Measurements from ENCODE around the gene WDR33. TPM values are rescaled to one million over a fixed set of nuclear protein-coding genes. Genes with fewer than 3 reads are reported as not detected.

The WDR33 gene
- total and polyA plus RNA-seq, 12 donors: 13.8 to 59.8 (median 42.1) TPM

Small RNA genes within 50 kb of the gene (small RNA-seq; reads per million reads assigned to genes)
- gene RF00017: 0 reads per million in 2 donors
- gene RF00019: 0 reads per million in 2 donors
- 0 reads per million in 2 donors for gene RNU6-395P
- 0.58 to 0.59 reads per million in 2 donors for gene RNY4P7

Other genes starting within 250 kb of the WDR33 start
- under 1 TPM in 2 of 9 donors, not detected in 7; 0.11 to 0.17 TPM for gene GPR17, start 165.0 kb downstream of the WDR33 start, total RNA-seq
- 1 to 10 TPM in 1 of 3 donors, under 1 TPM in 1, not detected in 1; 0.54 to 2.0 TPM for gene GPR17, start 165.0 kb downstream of the WDR33 start, polyA plus RNA-seq
- gene LIMS2, start 135.6 kb downstream of the WDR33 start, total RNA-seq: 10 to 100 TPM in 7 of 9 donors, 1 to 10 TPM in 2; 1.4 to 32.3 (median 15.7) TPM
- gene LIMS2, start 135.6 kb downstream of the WDR33 start, polyA plus RNA-seq: 100 to 1,000 TPM in 2 of 3 donors, 1 to 10 TPM in 1; 3.8 to 142 (median 107) TPM
- gene SFT2D3, start 109.7 kb downstream of the WDR33 start, total RNA-seq: 10 to 100 TPM in 3 of 9 donors, 1 to 10 TPM in 6; 5.1 to 12.2 (median 6.8) TPM
- gene SFT2D3, start 109.7 kb downstream of the WDR33 start, polyA plus RNA-seq: 1 to 10 TPM; 4.3 to 8.5 (median 5.4) TPM
- gene POLR2D, start 47.0 kb upstream of the WDR33 start, total RNA-seq: 10 to 100 TPM; 10.9 to 45.3 (median 27.5) TPM
- gene POLR2D, start 47.0 kb upstream of the WDR33 start, polyA plus RNA-seq: 10 to 100 TPM in 2 of 3 donors, 1 to 10 TPM in 1; 9.6 to 28.6 (median 10.5) TPM
- gene AMMECR1L, start 74.8 kb upstream of the WDR33 start, total RNA-seq: 10 to 100 TPM in 6 of 9 donors, 1 to 10 TPM in 3; 7.2 to 18.3 (median 11.7) TPM
- 10 to 100 TPM; 12.5 to 16.2 (median 14.5) TPM for gene AMMECR1L, start 74.8 kb upstream of the WDR33 start, polyA plus RNA-seq
- gene SAP130, start 216.9 kb upstream of the WDR33 start, total RNA-seq: 10 to 100 TPM in 6 of 9 donors, 1 to 10 TPM in 3; 7.9 to 22.7 (median 16.3) TPM
- gene SAP130, start 216.9 kb upstream of the WDR33 start, polyA plus RNA-seq: 10 to 100 TPM in 2 of 3 donors, 1 to 10 TPM in 1; 7.0 to 20.6 (median 11.1) TPM